ACHN (cell line): ENCODE measurements around the gene APOBEC3H.

Experiments used
- DNase-seq: peaks from one replicate; pipeline ENCODE4 v3.0.0-alpha.2; 2015
- in situ Hi-C: cut with HindIII; loops from 2 replicates; pipeline ENCODE4 v1.10.0; 2017; ENCODE audit warnings: low sequenced_read_pairs, low pct_ligation_motif_present, low pct_unique_long_range_greater_than_20kb

APOBEC3H gene

DNA sequence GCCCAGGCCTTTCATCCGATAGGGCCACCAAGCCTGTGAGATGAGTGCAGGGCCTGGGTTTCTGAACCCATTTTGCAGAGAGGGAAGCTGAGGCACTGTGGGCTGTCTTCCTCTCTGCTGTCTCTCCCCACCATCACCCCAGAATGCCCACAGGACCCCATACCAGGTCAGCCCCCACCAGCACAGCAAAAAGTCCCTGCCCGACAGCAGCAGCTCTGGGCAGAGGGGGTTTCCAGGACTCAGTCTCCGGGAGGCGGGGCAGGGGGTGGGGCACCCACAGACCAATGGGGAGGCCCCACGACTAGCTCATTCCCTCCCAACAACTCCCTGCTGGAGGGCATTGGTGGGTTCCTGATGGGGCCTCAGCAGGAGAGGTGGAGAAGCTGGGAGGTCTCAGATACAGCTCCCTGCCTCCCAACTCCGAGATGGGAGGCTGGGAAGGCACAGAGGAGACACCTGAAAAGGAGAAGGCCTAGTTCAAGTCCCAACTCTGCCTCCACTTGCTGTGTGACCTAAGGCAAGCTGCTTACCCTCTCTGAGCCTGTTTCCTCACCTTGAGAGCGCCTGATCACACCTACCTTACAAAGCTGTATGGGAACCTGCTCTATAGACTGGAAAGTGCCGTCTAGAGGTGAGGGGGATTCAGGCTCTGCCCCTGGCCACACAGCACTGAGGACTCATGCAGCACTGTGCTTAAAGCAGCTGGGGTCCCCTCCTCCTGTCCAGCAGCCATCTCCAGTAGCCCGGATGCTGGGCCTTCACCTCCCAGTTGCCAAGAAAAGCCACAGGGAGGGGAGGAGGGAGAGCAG lies 51.9 kb downstream of the APOBEC3H start:
- in situ Hi-C loops: no loop called here
- DNase-seq: peak; percentile 22

GRCh38 chr22:39149915-39150847 lies 53.1 kb downstream of the APOBEC3H start:
- no peak for DNase-seq
- in situ Hi-C loops: no loop called here

DNA sequence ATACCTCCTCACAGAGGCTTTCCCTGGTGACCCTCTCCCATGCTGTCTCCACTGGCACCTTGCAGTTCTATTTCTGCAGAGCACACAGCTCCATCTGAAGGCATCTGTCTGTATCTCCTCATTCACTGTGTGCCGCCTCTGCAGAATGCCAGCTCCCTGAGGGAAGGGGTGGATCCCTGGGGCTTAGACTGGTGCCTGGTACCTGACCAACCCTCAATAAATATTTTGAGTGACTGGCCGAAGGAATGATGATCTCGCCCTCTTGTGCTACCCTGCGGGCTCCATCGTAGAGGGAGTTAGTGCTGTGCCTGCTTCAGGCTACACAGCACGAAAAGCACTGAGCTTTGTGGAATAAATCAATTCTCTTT lies 53.8 kb downstream of the APOBEC3H start:
- DNase-seq: no peak
- in situ Hi-C loops: no loop called here

DNA sequence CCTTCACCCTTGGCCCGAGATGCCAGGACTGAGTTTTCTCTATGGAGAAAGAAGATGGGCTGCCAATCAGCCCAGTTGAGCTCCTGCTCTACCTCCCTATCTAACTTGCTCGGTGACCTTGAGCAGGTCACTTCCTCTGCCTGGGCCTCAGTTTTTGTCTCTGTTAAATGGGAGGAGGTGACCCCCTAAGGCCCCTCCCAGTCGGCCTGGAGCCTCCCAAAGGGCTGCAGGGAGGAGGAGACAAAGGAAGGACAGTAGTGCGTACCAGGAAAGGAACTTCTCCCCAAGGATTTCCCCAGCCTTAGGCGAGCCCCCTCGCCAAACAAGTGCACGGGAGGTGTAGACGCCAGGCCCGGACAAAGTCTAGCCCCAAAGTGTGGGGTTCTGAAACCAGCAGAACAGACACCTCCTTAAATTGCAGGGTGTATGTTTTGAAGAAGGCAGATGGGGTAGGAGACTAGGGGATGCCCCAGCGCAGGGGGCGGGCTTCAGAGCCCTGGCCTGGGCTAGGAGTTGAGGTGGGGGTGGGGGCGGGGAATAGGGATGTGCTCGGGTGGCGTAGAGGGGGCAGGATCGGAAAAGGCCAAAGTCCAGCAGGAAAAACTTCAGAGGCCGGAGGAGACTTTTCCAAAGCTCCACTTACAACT lies 54.4 kb downstream of the APOBEC3H start:
- no peak for DNase-seq
- in situ Hi-C loops: no loop called here

DNA sequence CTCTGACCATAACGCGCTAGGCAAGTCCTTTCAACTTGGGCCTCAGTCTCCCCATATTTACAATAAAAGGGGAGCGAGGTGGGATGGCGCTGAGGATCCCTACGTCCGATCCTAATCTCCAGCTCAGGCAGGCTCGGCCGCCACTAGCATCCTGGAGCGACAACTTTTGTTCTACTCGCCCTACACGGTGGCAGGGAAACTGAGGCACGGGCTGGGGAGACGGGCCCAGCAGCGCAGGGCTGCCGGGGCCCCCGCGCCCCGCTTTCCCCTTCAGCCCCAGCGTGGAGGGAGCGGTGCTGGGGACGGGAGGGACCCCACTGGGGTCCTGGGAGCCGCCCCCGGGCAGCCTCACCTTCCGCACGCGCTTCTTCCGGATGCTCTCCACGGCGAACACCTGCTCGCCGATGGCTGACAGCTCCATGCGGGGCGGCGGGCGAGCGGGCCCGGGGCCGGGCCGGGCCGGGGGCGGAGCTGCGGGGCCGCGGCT lies 55.0 kb downstream of the APOBEC3H start:
- no peak for DNase-seq
- in situ Hi-C loops: no loop called here

GRCh38 chr22:39152511-39153219 lies 55.6 kb downstream of the APOBEC3H start, which contains the start of gene CBX7:
CBX7 (minus strand) TSS chr22:39152680; CDS start chr22:39152444, 236 bp downstream.
- in situ Hi-C loops: no loop called here
- peak; percentile 84 for DNase-seq

DNA sequence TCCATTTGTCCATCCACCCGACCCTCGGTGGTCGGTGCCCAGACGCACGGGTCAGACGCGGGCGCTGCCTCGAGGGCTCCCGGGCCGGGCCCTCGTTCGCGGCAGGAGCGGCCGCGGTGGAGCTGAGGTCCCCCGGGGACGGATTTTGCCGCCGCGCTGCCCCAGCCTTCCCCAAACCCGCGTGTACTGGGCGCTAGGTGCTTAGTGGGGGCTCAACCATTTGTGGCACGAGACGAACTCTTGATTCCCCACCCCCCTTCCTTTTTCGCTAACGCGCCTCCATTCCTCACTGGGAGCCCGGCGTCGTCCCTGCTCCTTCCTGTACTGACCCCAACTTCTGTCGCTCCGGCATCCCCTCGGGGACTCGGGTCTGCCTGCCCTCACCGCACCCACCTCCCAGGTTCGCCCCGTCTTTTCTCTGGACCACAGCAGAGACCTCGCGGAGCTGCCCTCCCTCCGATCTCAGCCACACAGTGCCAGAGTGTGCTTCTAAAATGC lies 56.2 kb downstream of the APOBEC3H start:
- in situ Hi-C loops: no loop called here
- no peak for DNase-seq
